Fibroblast of lung (primary cell): Measurements from ENCODE around the gene GABRB3.

Experiments used
- EZH2 ChIP-seq: IDR thresholded peaks from 2 replicates; pipeline ENCODE4 v1.5.1; 2012; ENCODE audit warnings: low read length, control low read depth, mild to moderate bottlenecking; ENCODE audit errors: missing control alignments
- TF ChIP-seq, protein P1 (sequence below), 2 donors: IDR thresholded peaks in 1 of 2; conservative IDR thresholded peaks in 1 of 2; 1 replicate in 1 of 2; 2 replicates in 1 of 2; pipeline ENCODE4 v1.5.1; 2011 to 2012; ENCODE audit warnings: low read length in 2 of 2, control low read depth in 1 of 2, inconsistent platforms in 1 of 2, low read depth in 1 of 2, mild to moderate bottlenecking in 1 of 2

GRCh38 chr15:26698555-26698954 is 74.3 kb downstream of the GABRB3 start:
- TF ChIP-seq, protein P1, sequence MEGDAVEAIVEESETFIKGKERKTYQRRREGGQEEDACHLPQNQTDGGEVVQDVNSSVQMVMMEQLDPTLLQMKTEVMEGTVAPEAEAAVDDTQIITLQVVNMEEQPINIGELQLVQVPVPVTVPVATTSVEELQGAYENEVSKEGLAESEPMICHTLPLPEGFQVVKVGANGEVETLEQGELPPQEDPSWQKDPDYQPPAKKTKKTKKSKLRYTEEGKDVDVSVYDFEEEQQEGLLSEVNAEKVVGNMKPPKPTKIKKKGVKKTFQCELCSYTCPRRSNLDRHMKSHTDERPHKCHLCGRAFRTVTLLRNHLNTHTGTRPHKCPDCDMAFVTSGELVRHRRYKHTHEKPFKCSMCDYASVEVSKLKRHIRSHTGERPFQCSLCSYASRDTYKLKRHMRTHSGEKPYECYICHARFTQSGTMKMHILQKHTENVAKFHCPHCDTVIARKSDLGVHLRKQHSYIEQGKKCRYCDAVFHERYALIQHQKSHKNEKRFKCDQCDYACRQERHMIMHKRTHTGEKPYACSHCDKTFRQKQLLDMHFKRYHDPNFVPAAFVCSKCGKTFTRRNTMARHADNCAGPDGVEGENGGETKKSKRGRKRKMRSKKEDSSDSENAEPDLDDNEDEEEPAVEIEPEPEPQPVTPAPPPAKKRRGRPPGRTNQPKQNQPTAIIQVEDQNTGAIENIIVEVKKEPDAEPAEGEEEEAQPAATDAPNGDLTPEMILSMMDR (conservative IDR thresholded peaks at IDR 0.05 in 1 of 2, IDR thresholded peaks at IDR 0.05 in 1 of 2; ENCODE audit: low read depth in 1 of 2, low read length in 2 of 2) = no peak
- no peak for TF ChIP-seq EZH2
